ENCODE results near the gene BMP15. TPM values are rescaled to one million over a fixed set of nuclear protein-coding genes. Genes with fewer than 3 reads are reported as not detected.

Gene BMP15
- total and polyA plus RNA-seq, 2 donors (not counting 1 experiment from before 2014, with no cell fraction given) = not detected

- Histone ChIP-seq H3K27me3 (replicated peaks in 1 of 4; ENCODE audit: control extremely low read depth in 1 of 4, control insufficient read depth in 3 of 4, insufficient read depth in 4 of 4, low read length in 3 of 4) (no peaks in the 10 kb centered on the region), H3K27ac (ENCODE audit: low read length in 2 of 2) (no peak overlapping the region), H3K9ac (ENCODE audit: low read length) (no peak overlapping the region), H3K9me3 (ENCODE audit: control extremely low read depth in 1 of 3, control insufficient read depth in 2 of 3, insufficient read depth in 1 of 3, low read length in 2 of 3) (no peaks in the 10 kb centered on the region), H3K79me2 (ENCODE audit: control insufficient read depth, insufficient read depth, low read length) (no peaks in the 10 kb centered on the region), H3K4me1 (ENCODE audit: control insufficient read depth in 2 of 2, insufficient read depth in 2 of 2, low read length in 2 of 2) (no peaks in the 10 kb centered on the region), H4K20me1 (ENCODE audit: control insufficient read depth, insufficient read depth, low read length, poor library complexity, severe bottlenecking) (no peaks in the 10 kb centered on the region), H3K36me3 (replicated peaks in 1 of 2; ENCODE audit: control extremely low read depth in 1 of 2, control insufficient read depth in 1 of 2, extremely low read depth in 1 of 2, insufficient read depth in 2 of 2, low read length in 1 of 2) (no peaks in the 10 kb centered on the region), H2AFZ (ENCODE audit: insufficient read depth, low read depth, low read length, poor library complexity, severe bottlenecking) (no peak overlapping the region), H3K4me3 (ENCODE audit: control extremely low read depth in 1 of 5, extremely low read depth in 1 of 5, insufficient read depth in 1 of 5, low read depth in 2 of 5, low read length in 4 of 5) (no peak overlapping the region), H3K4me2 (replicated peaks; ENCODE audit: low read depth, low read length, poor library complexity, severe bottlenecking) (no peak overlapping the region)
- intact Hi-C loops (cut with micrococcal nuclease) = no loop called here
- CTCF ChIA-PET = no interaction called here
- WGBS (ENCODE audit: insufficient coverage) = 73% methylated on average over 3 of the region's 3 CpGs
- Mint-ChIP-seq H3K4me1 (no peaks in the 10 kb centered on the region), H3K9me3 (ENCODE audit: insufficient read depth) (no peaks in the 10 kb centered on the region), H3K27ac (no peak overlapping the region), H3K27me3 (peaks cover 5% of the 10 kb centered on the region), H3K4me3 (no peak overlapping the region)
- ATAC-seq (ENCODE audit: low read depth) = no peak
- POLR2A ChIA-PET = no interaction called here
- TF ChIP-seq EZH2 (IDR thresholded peaks at IDR 0.05; ENCODE audit: borderline replicate concordance, insufficient read depth, low read depth, low read length, poor library complexity, severe bottlenecking) (no peak), CTCF (IDR thresholded peaks at IDR 0.05) (no peak)
- DNase-seq = no peak
Observed at GRCh38 chrX:50941638-50942037, 31.1 kb downstream of the BMP15 start.

GRCh38 chrX:50942471-50942870 is 31.9 kb downstream of the BMP15 start:
- CTCF ChIA-PET = no interaction called here
- POLR2A ChIA-PET = no interaction called here
- no peak overlapping the region for H3K4me2 ChIP-seq (replicated peaks; ENCODE audit: low read depth, low read length, poor library complexity, severe bottlenecking)
- Mint-ChIP-seq H3K9me3 (ENCODE audit: insufficient read depth) (no peaks in the 10 kb centered on the region), H3K27me3 (peaks cover 5% of the 10 kb centered on the region), H3K4me3 (no peak overlapping the region), H3K27ac (no peak overlapping the region), H3K4me1 (no peaks in the 10 kb centered on the region)
- H3K79me2 ChIP-seq (ENCODE audit: control insufficient read depth, insufficient read depth, low read length) = no peaks in the 10 kb centered on the region
- no peak overlapping the region for H3K27ac ChIP-seq (ENCODE audit: low read length in 2 of 2)
- H3K36me3 ChIP-seq (replicated peaks in 1 of 2; ENCODE audit: control extremely low read depth in 1 of 2, control insufficient read depth in 1 of 2, extremely low read depth in 1 of 2, insufficient read depth in 2 of 2, low read length in 1 of 2) = no peaks in the 10 kb centered on the region
- TF ChIP-seq CTCF (IDR thresholded peaks at IDR 0.05) (no peak), EZH2 (IDR thresholded peaks at IDR 0.05; ENCODE audit: borderline replicate concordance, insufficient read depth, low read depth, low read length, poor library complexity, severe bottlenecking) (no peak)
- no peaks in the 10 kb centered on the region for H3K4me1 ChIP-seq (ENCODE audit: control insufficient read depth in 2 of 2, insufficient read depth in 2 of 2, low read length in 2 of 2)
- ATAC-seq (ENCODE audit: low read depth) = no peak
- no peaks in the 10 kb centered on the region for H3K27me3 ChIP-seq (replicated peaks in 1 of 4; ENCODE audit: control extremely low read depth in 1 of 4, control insufficient read depth in 3 of 4, insufficient read depth in 4 of 4, low read length in 3 of 4)
- H2AFZ ChIP-seq (ENCODE audit: insufficient read depth, low read depth, low read length, poor library complexity, severe bottlenecking) = no peak overlapping the region
- H4K20me1 ChIP-seq (ENCODE audit: control insufficient read depth, insufficient read depth, low read length, poor library complexity, severe bottlenecking) = no peaks in the 10 kb centered on the region
- H3K9ac ChIP-seq (ENCODE audit: low read length) = no peak overlapping the region
- no CpG with 5 or more reads among the region's 2 CpGs for WGBS (ENCODE audit: insufficient coverage)
- no peaks in the 10 kb centered on the region for H3K9me3 ChIP-seq (ENCODE audit: control extremely low read depth in 1 of 3, control insufficient read depth in 2 of 3, insufficient read depth in 1 of 3, low read length in 2 of 3)
- no peak for DNase-seq
- intact Hi-C loops (cut with micrococcal nuclease) = no loop called here
- H3K4me3 ChIP-seq (ENCODE audit: control extremely low read depth in 1 of 5, extremely low read depth in 1 of 5, insufficient read depth in 1 of 5, low read depth in 2 of 5, low read length in 4 of 5) = no peak overlapping the region
